Cardiac fibroblast (primary cell): ENCODE results near the gene SELPLG.
A peak's percentile ranks its signal among the peaks of the same experiment; 100 is the strongest.

Source experiments
- DNase-seq, 2 donors: peaks; one replicate each; pipeline versions ENCODE4 v3.0.0 to v3.0.0-alpha.2; 2010; ENCODE audit warnings: low read depth in 2 of 2
- H3K4me3 ChIP-seq, 2 donors: replicated peaks in 1 of 2; 1 replicate in 1 of 2; 2 replicates in 1 of 2; pipeline ENCODE4 v1.5.1; 2011; ENCODE audit warnings: low read depth in 2 of 2, low read length in 2 of 2, mild to moderate bottlenecking in 2 of 2, moderate library complexity in 1 of 2
- TF ChIP-seq, protein P1 (sequence below): IDR thresholded peaks from one replicate; pipeline ENCODE4 v1.5.1; 2011; ENCODE audit warnings: low read depth, mild to moderate bottlenecking, low read length, inconsistent platforms

Gene SELPLG

GRCh38 chr12:108597559-108598471 is 35.9 kb downstream of the SELPLG start, which contains the start of gene TMEM119:
TSS of gene TMEM119 (minus strand) at chr12:108598084. CDS start at chr12:108592383, 5,701 bp downstream.
- TF ChIP-seq, protein P1, sequence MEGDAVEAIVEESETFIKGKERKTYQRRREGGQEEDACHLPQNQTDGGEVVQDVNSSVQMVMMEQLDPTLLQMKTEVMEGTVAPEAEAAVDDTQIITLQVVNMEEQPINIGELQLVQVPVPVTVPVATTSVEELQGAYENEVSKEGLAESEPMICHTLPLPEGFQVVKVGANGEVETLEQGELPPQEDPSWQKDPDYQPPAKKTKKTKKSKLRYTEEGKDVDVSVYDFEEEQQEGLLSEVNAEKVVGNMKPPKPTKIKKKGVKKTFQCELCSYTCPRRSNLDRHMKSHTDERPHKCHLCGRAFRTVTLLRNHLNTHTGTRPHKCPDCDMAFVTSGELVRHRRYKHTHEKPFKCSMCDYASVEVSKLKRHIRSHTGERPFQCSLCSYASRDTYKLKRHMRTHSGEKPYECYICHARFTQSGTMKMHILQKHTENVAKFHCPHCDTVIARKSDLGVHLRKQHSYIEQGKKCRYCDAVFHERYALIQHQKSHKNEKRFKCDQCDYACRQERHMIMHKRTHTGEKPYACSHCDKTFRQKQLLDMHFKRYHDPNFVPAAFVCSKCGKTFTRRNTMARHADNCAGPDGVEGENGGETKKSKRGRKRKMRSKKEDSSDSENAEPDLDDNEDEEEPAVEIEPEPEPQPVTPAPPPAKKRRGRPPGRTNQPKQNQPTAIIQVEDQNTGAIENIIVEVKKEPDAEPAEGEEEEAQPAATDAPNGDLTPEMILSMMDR, result no peak
- H3K4me3 ChIP-seq, result peak within 1 kb of the TSS in 1 of 2 donors; percentile 45
- peak in 1 of 2 donors; percentile 70 for DNase-seq

DNA sequence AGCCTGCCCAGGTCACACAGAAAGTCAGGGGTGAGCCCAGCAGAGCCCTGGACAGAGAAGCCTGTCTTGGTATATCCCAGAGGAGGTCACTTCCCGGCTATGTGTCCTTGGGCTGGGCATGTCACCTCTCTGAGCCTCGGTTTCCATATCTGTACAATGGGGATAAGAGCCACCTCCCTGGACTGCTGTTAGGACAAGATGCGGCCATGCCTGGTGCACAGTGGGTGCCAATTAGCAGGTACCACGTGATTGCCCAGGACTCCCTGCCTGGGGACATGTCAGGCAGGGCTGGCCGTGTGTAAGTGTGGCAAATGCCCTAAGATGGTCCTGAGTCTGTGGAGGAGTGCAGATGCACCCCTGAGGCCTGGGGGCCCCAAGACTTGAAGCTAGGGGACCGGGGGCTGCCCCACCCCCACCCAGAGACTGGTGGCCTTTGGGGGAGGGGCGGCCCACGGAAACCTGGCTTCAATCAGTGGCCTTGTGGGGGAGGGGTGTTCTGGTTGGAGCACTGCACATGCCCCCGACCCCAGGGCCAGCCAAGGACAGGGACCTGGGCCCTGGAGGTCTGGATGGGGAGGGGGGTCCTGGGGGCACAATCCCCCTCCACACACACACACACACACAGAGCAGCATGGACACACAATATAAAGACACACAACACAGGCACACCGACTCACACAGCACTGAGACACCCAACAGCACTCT is 36.7 kb downstream of the SELPLG start:
- peak overlapping the region in 1 of 2 donors; percentile 45 for H3K4me3 ChIP-seq
- TF ChIP-seq, protein P1, result no peak
- no peak for DNase-seq

DNA sequence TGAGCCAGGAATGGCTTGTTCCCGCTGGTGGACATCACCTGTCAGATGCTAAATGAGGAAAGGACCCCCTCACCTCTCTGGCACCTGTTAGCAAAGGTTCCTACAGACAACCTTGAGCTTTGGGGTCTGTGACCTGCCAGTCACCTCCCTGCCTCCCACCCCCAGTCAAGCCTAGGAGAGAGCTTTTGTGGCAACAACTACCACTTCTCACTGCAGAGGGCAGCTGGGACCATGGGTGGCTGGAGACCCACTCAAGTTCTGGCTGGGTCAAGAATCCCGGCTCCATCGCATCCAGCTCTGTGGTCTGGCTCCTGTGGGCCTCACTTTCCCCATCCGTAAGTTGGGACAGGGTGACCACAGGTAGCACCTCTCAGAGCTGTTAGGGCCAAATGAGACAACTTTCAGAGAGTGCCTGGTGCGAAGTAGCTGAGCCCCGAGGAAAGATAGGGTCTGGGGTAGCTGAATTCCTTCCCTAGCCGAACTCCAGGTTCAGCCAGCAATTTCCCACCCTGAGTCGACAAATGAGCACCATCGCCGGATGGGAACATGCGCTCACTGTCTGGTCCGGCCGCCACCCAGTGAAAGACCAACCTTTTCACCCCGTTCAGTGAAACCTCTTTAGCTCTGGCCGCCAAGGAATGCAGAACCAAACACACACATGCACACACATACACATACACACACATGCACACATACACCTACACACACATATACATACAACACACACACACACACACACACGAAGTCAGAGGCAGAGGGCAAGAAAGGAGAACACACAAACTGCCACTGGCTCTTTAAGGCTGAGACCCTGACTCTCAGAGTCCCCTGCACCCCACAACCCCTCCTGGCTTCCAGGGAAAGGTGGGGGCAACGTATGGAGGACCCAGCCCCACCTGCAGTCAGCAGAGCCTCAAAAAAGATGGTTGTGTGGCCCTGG is 37.7 kb downstream of the SELPLG start:
- TF ChIP-seq, protein P1, result no peak
- peak overlapping the region in 1 of 2 donors; percentile 32 for H3K4me3 ChIP-seq
- DNase-seq, result no peak

- DNase-seq, result no peak
- TF ChIP-seq, protein P1, result no peak
- H3K4me3 ChIP-seq, result no peak overlapping the region
Measured at GRCh38 chr12:108594960-108595710, 38.6 kb downstream of the SELPLG start.

- H3K4me3 ChIP-seq, result no peak overlapping the region
- TF ChIP-seq, protein P1, result no peak
- no peak for DNase-seq
Measured at GRCh38 chr12:108594323-108594903, 39.3 kb downstream of the SELPLG start.
